ENCODE measurements around the gene OR2AK2.

OR2AK2 gene

DNA sequence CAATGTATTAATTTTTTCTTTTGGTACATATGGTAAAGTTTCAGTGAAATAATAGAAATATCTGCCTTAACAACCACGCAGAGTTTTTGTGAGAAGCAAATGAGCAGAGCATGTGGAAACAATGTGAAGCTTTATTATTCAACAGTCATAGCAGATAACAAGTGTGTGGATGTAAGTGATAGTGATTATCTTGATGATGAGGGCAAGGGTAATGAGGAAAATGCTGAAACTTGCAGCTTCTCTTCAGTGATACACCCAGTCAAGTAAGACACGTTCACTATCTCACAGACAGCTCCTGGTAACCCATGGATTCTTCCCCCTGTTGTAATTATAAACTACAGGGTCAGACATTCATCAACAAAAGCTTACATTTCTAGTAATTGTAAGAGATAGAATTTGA is 33.8 kb downstream of the OR2AK2 start:
- TF ChIP-seq CTCF (IDR thresholded peaks at IDR 0.05), result no peak
- Histone ChIP-seq H3K36me3 (no peaks in the 10 kb centered on the region), H3K4me3 (ENCODE audit: low read depth in 1 of 2, low read length in 1 of 2) (no peak overlapping the region), H3K9me3 (no peaks in the 10 kb centered on the region), H3K4me1 (ENCODE audit: control insufficient read depth in 1 of 2, insufficient read depth in 1 of 2, low read depth in 1 of 2, low read length in 1 of 2) (no peaks in the 10 kb centered on the region), H3K27ac (no peak overlapping the region), H3K27me3 (no peaks in the 10 kb centered on the region)

DNA sequence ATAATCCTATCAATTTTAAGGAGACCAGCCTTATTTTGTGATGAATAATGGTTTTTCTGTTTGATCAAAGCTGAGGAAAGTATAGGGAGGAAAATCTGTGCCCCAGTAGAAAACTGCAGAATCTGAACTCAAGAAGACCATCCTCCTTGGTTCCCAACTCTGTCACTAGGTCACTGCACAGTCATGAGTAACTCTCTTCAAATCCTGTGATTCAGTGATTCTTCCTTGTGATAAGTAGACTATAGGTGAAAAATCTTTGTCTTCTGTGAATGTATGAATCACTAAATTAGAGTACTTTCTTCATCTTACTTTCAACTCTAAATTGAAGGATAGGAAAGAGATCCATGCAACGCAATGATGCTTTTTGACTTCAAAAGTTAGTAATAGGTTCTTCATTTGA is 35.1 kb downstream of the OR2AK2 start:
- H3K4me1 ChIP-seq (ENCODE audit: control insufficient read depth in 1 of 2, insufficient read depth in 1 of 2, low read depth in 1 of 2, low read length in 1 of 2), result no peaks in the 10 kb centered on the region

DNA sequence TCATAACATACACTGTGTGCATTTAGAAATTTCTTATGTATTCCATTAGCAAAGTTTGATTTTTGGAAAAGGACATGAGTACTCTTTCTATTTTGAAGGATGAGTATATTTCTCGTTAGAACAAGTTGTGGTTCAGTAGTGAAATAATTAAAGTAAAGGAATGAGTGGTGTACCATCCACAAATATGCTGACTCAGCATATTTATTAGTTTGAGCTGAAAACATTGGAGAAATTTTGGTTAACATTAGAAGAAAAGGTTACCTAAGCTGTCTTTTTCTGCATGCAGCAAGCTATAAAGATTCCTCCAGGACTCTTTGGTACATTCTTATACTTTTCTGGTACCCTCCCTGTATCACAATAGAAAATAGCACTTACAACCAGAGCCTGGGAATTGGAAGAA is 42.7 kb downstream of the OR2AK2 start:
- Histone ChIP-seq H3K27me3 (no peaks in the 10 kb centered on the region), H3K4me1 (ENCODE audit: control insufficient read depth in 1 of 2, insufficient read depth in 1 of 2, low read depth in 1 of 2, low read length in 1 of 2) (no peaks in the 10 kb centered on the region), H3K4me3 (ENCODE audit: low read depth in 1 of 2, low read length in 1 of 2) (no peak overlapping the region), H3K27ac (no peak overlapping the region), H3K9me3 (peaks cover 6% of the 10 kb centered on the region), H3K36me3 (no peaks in the 10 kb centered on the region)
- no peak for TF ChIP-seq CTCF (IDR thresholded peaks at IDR 0.05)

More for the DNA sequence above, 35.1 kb downstream of the OR2AK2 start:
- Histone ChIP-seq H3K36me3 (no peaks in the 10 kb centered on the region), H3K27me3 (no peaks in the 10 kb centered on the region), H3K27ac (no peak overlapping the region), H3K9me3 (no peaks in the 10 kb centered on the region), H3K4me3 (ENCODE audit: low read depth in 1 of 2, low read length in 1 of 2) (no peak overlapping the region)
- TF ChIP-seq CTCF (IDR thresholded peaks at IDR 0.05), result no peak

- Histone ChIP-seq H3K27ac (no peak overlapping the region), H3K9me3 (peaks cover 6% of the 10 kb centered on the region), H3K36me3 (no peaks in the 10 kb centered on the region), H3K4me1 (ENCODE audit: control insufficient read depth in 1 of 2, insufficient read depth in 1 of 2, low read depth in 1 of 2, low read length in 1 of 2) (no peaks in the 10 kb centered on the region), H3K4me3 (ENCODE audit: low read depth in 1 of 2, low read length in 1 of 2) (no peak overlapping the region), H3K27me3 (no peaks in the 10 kb centered on the region)
- TF ChIP-seq CTCF (IDR thresholded peaks at IDR 0.05), result no peak
Measured at GRCh38 chr1:248009681-248010080, 44.6 kb downstream of the OR2AK2 start.

GRCh38 chr1:248013229-248013710 is 48.2 kb downstream of the OR2AK2 start, which contains the start of gene OR2L5:
TSS of gene OR2L5 (plus strand) at chr1:248013660. CDS start at chr1:248021948, 8,288 bp downstream.
- H3K9me3 ChIP-seq, result peaks cover 3% of the 10 kb centered on the region

More at GRCh38 chr1:248013229-248013710, 48.2 kb downstream of the OR2AK2 start, which contains the start of gene OR2L5:
- Histone ChIP-seq H3K4me1 (ENCODE audit: control insufficient read depth in 1 of 2, insufficient read depth in 1 of 2, low read depth in 1 of 2, low read length in 1 of 2) (no peaks in the 10 kb centered on the region), H3K27ac (no peak within 1 kb of the TSS), H3K36me3 (no peaks in the 10 kb centered on the region), H3K27me3 (no peaks in the 10 kb centered on the region), H3K4me3 (ENCODE audit: low read depth in 1 of 2, low read length in 1 of 2) (no peak within 1 kb of the TSS)
- TF ChIP-seq CTCF (IDR thresholded peaks at IDR 0.05), result no peak
